ENCODE results near the gene KCNH2.

GRCh38 chr7:150999497-151000230, 21.5 kb upstream of the KCNH2 start:
- TF ChIP-seq, protein P1, sequence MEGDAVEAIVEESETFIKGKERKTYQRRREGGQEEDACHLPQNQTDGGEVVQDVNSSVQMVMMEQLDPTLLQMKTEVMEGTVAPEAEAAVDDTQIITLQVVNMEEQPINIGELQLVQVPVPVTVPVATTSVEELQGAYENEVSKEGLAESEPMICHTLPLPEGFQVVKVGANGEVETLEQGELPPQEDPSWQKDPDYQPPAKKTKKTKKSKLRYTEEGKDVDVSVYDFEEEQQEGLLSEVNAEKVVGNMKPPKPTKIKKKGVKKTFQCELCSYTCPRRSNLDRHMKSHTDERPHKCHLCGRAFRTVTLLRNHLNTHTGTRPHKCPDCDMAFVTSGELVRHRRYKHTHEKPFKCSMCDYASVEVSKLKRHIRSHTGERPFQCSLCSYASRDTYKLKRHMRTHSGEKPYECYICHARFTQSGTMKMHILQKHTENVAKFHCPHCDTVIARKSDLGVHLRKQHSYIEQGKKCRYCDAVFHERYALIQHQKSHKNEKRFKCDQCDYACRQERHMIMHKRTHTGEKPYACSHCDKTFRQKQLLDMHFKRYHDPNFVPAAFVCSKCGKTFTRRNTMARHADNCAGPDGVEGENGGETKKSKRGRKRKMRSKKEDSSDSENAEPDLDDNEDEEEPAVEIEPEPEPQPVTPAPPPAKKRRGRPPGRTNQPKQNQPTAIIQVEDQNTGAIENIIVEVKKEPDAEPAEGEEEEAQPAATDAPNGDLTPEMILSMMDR (IDR thresholded peaks at IDR 0.05) = no peak
- TF ChIP-seq POLR2A (IDR thresholded peaks at IDR 0.05) = no peak

Measured in adrenal gland (tissue), 5 donors.